LNCaP clone FGC (cell line): ENCODE data around the gene ACAT2.
"Not testable (repeated sequence)": the region's sequence is repeated elsewhere in the genome, so short reads cannot be mapped to it uniquely, and the experiment has no call there.

Source experiments
- DNase-seq: peaks from one replicate; pipeline ENCODE4 v3.0.0-alpha.2; 2011; ENCODE audit warnings: low read depth
- H3K4me3 ChIP-seq: 2 replicates; pipeline ENCODE4 v1.5.1; 2011; ENCODE audit warnings: mild to moderate bottlenecking, low read depth, low read length, control low read depth
- CTCF ChIP-seq: IDR thresholded peaks from 2 replicates; pipeline ENCODE4 v1.5.1; 2012; ENCODE audit warnings: mild to moderate bottlenecking; ENCODE audit not compliant: control insufficient read depth, insufficient read depth; ENCODE audit errors: extremely low read depth

ACAT2 gene

GRCh38 chr6:159806021-159806458, 44.2 kb downstream of the ACAT2 start:
- TF ChIP-seq CTCF = no peak
- DNase-seq = no peak
- H3K4me3 ChIP-seq = no peak overlapping the region

GRCh38 chr6:159807150-159807858, 45.5 kb downstream of the ACAT2 start:
- no peak for DNase-seq
- H3K4me3 ChIP-seq = no peak overlapping the region
- TF ChIP-seq CTCF = no peak

DNA sequence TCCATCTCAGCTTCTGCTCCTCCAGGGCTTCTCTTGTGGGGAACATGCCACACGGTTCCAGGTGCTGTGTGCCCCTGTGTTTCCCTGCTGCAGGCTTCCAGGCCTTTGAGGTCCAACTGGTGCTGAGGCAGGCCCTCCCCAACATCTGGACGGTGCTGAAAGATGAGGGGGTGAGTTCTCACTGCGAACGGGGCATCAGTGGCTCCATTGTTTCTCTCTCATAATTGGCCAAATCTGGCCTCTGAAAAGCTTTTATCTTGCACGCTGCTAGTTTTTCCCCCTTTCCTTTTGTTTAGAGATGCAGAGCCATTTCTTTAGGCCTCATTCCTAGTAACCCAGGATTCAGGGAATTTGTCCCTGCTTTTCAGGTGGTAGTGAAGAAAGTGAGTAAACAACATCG, 46.8 kb downstream of the ACAT2 start:
- no peak for TF ChIP-seq CTCF
- DNase-seq = no peak
- H3K4me3 ChIP-seq = no peak overlapping the region

- DNase-seq = no peak
- TF ChIP-seq CTCF = no peak
- H3K4me3 ChIP-seq = no peak overlapping the region
Observed at GRCh38 chr6:159809149-159809548, 47.3 kb downstream of the ACAT2 start.

GRCh38 chr6:159813781-159814180, 51.9 kb downstream of the ACAT2 start:
- no peak for TF ChIP-seq CTCF
- DNase-seq = no peak
- H3K4me3 ChIP-seq = no peak overlapping the region

- H3K4me3 ChIP-seq = no peak overlapping the region
- no peak for TF ChIP-seq CTCF
- no peak for DNase-seq
Observed at GRCh38 chr6:159815410-159815809, 53.6 kb downstream of the ACAT2 start.

DNA sequence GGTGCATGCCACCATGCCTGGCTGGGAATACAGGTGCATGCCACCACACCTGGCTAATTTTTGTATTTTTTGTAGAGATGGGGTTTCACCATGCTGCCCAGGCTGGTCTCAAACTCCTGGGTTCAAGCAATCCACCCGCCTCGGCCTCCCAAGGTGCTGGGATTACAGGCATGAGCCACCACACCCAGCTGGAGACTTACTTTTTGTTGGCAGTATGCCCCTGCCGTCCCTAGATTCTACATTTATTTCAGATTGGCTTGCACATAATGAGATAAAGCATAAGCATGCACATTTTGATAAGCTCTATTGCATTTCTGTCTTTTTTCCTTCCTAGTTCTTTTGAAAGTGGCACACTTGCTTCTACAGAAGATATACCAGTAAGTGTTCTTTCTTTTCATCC, 54.9 kb downstream of the ACAT2 start:
- not testable (repeated sequence) for DNase-seq, H3K4me3 ChIP-seq
